ENCODE data around the gene SULT1E1.

GRCh38 chr4:69858690-69859089 is 1.3 kb downstream of the SULT1E1 start:
- no peak for TF ChIP-seq EP300 (IDR thresholded peaks at IDR 0.05)
- no peak for TF ChIP-seq CTCF (IDR thresholded peaks at IDR 0.05)
- no peak for TF ChIP-seq GATA3 (IDR thresholded peaks at IDR 0.05; ENCODE audit: borderline replicate concordance)
- TF ChIP-seq MYC (IDR thresholded peaks at IDR 0.05; ENCODE audit: borderline replicate concordance, low read length), result no peak
- no peak for TF ChIP-seq RAD21 (conservative IDR thresholded peaks at IDR 0.05 in 1 of 2, IDR thresholded peaks at IDR 0.05 in 1 of 2)
- TF ChIP-seq EHMT2 (IDR thresholded peaks at IDR 0.05; ENCODE audit: low read depth), result no peak
- no peak for TF ChIP-seq SMC3 (IDR thresholded peaks at IDR 0.05)
- no peak for TF ChIP-seq POLR2A (IDR thresholded peaks at IDR 0.05; ENCODE audit: low read length)
